Activated naive CD8-positive, alpha-beta T cell treated with anti-CD3 and anti-CD28 coated beads, Interleukin-2, amount 10 ng/mL, durations not matched to agents 7 days and 5 days (primary cell): ENCODE results near the gene TBC1D4. TPM values are rescaled to one million over a fixed set of nuclear protein-coding genes. Genes with fewer than 3 reads are reported as not detected.
"Not testable (repeated sequence)": the region's sequence is repeated elsewhere in the genome, so short reads cannot be mapped to it uniquely, and the experiment has no call there.

Experiments used
- ATAC-seq: fragments of 150-1000 bp; cut with Tn5 transposase; one replicate; pipeline ENCODE4 v1.10.0; 2021; ENCODE audit warnings: low read depth, moderate library complexity
- POLR2A ChIA-PET: fragments of 350-600 bp; sonication (Branson Sonifier 250); formaldehyde crosslinking; loops from one replicate; lab custom pipeline; 2021; ENCODE audit warnings: antibody characterized with exemption; lab: Charles Lee
- DNase-seq: peaks from one replicate; pipeline ENCODE4 v3.0.0; 2021
- H3K27ac Mint-ChIP-seq: one replicate; pipeline ENCODE4 v1.8.0; 2022; ENCODE audit warnings: mild to moderate bottlenecking, mixed read lengths
- H3K27me3 Mint-ChIP-seq: one replicate; pipeline ENCODE4 v1.8.0; 2022; ENCODE audit warnings: mild to moderate bottlenecking, moderate library complexity, mixed read lengths
- H3K36me3 Mint-ChIP-seq: one replicate; pipeline ENCODE4 v1.8.0; 2021; ENCODE audit warnings: mild to moderate bottlenecking, mixed read lengths
- H3K4me1 Mint-ChIP-seq: one replicate; pipeline ENCODE4 v1.8.0; 2021; ENCODE audit warnings: mixed read lengths
- H3K4me3 Mint-ChIP-seq: one replicate; pipeline ENCODE4 v1.8.0; 2022; ENCODE audit warnings: mild to moderate bottlenecking, moderate library complexity, mixed read lengths
- H3K9me3 Mint-ChIP-seq: one replicate; pipeline ENCODE4 v1.8.0; 2021; ENCODE audit warnings: mixed read lengths
- total RNA-seq, 2 experiments: library from RNA; stranded (reverse); gene quantifications; one replicate each; pipeline ENCODE4 v1.2.3, GENCODE V29; 2021

TBC1D4 gene
- total RNA-seq, 2 experiments from 2014 or later, result 19.4 to 21.0 TPM

- H3K27ac Mint-ChIP-seq, H3K4me1 Mint-ChIP-seq, H3K36me3 Mint-ChIP-seq, ATAC-seq, POLR2A ChIA-PET, H3K4me3 Mint-ChIP-seq, DNase-seq, H3K9me3 Mint-ChIP-seq, H3K27me3 Mint-ChIP-seq: not testable (repeated sequence)
Measured at GRCh38 chr13:75245578-75245977, 236.4 kb downstream of the TBC1D4 start.

GRCh38 chr13:75240240-75240639 lies 241.7 kb downstream of the TBC1D4 start:
- H3K27ac Mint-ChIP-seq, POLR2A ChIA-PET: not testable (repeated sequence)

DNA sequence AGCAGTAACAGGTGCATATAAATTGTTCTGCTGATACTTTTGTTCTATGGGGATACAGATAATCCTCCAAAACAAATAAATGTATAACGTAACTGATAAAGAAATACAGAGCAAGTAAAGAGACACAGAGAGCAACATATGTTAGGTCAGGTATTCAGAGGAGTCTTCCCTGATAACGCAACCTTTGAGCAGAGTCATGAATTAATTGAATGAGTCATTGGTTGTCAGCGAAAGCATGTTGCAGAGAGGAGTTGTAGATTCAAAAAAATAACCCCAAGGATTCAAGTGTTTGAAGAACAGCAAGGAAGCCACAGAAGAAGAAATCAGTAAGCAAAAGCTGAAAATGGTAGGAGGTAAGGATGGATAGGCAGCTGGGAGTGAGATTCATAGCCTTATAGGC lies 245.2 kb downstream of the TBC1D4 start:
- no peak for ATAC-seq

More at GRCh38 chr13:75240240-75240639, 241.7 kb downstream of the TBC1D4 start:
- not testable (repeated sequence) for H3K4me1 Mint-ChIP-seq, H3K4me3 Mint-ChIP-seq, H3K9me3 Mint-ChIP-seq, ATAC-seq, H3K27me3 Mint-ChIP-seq, H3K36me3 Mint-ChIP-seq, DNase-seq

More for the DNA sequence above, 245.2 kb downstream of the TBC1D4 start:
- H3K27me3 Mint-ChIP-seq, result no peaks in the 10 kb centered on the region
- H3K9me3 Mint-ChIP-seq, result no peaks in the 10 kb centered on the region
- no peaks in the 10 kb centered on the region for H3K36me3 Mint-ChIP-seq
- H3K4me3 Mint-ChIP-seq, result no peak overlapping the region
- no peak for DNase-seq
- no peak overlapping the region for H3K27ac Mint-ChIP-seq
- no peaks in the 10 kb centered on the region for H3K4me1 Mint-ChIP-seq
- POLR2A ChIA-PET, result no interaction called here

Other genes starting within 250 kb of the TBC1D4 start
- 100 to 1,000 TPM; 150 to 168 TPM for gene COMMD6, start 55.7 kb upstream of the TBC1D4 start, total RNA-seq
- gene UCHL3, start 67.6 kb upstream of the TBC1D4 start, total RNA-seq, result 10 to 100 TPM; 24.8 to 25.4 TPM
- 10 to 100 TPM; 22.0 to 23.4 TPM for gene LMO7, start 154.2 kb upstream of the TBC1D4 start, total RNA-seq